ENCODE results near the gene AQP6.

DNA sequence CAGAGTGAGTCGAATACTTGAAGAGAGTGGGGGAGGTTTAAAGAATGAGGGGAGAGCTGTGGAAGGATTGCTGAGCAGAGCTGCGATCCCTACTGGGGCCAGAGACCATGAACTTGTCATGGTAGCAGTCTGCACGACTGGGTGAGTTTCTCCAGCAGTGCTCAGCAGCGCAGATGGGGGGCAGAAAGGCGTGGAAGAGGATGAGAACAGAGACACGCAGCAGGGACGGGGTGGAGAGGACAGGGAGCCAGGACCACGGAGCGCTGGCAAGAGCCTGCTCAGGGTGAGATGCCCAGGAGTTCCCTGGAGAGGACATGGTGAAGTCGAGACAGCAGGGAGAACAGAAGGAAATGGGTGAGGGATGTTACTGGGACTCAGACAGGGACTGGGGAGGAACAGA lies 2.1 kb upstream of the AQP6 start:
- no peak for TF ChIP-seq CTCF (conservative IDR thresholded peaks at IDR 0.05; ENCODE audit: low read length)
- no peak for TF ChIP-seq EZH2phosphoT487 (IDR thresholded peaks at IDR 0.05; ENCODE audit: borderline replicate concordance, low read depth, low read length)

All from OCI-LY7 (cell line).